Right hindlimb (tissue), 1 donor: Measurements from ENCODE around the gene OSCAR.

ENCODE experiments used
- DNase-seq: peaks from one replicate; pipeline ENCODE4 v3.0.0-alpha.2; 2018

OSCAR gene

DNA sequence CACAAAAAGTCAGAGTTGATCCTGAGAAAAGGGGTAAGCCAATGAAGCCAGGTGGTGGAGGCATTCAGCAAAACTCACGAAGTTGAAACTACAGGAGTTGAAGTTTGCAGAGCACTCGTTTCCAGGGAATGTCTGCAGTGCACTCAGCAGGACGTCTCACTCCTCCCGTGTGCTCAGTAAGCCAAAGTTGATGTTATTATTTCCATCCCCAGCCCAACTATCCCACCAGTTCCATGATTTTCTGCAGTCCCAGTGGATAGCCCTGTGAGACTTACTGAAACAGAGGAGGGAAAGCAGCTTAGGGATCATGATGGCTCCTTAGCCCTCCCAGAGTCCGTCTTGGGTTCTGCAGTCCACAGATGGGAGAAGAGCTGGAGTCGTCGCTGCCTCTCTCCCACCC is 19.6 kb downstream of the OSCAR start, which contains the start of gene TARM1:
TARM1 (minus strand) TSS at position 334 of the 400 bp plus-strand sequence; CDS start at position 309, 25 bp downstream.
- no peak for DNase-seq

- no peak for DNase-seq
Observed at GRCh38 chr19:54077334-54077733, 23.3 kb downstream of the OSCAR start.

DNA sequence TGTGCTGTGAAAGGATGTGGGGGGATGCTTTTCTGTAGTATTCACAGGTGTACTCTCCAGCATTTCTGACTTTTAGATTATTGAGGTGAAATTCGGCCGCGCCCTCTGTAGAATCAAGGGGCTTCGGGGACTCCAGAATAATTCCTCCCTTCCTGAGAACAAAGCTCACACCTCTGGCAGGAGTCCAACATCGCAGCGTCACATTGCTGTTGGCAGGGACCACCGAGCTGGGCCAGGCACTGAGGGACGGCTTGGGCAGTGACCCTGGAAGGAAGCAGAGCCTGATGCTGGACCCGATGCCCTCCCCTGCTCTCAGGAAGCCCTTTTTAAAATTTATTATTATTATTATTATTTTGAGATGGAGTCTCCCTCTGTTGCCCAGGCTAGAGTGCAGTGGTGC is 25.8 kb downstream of the OSCAR start:
- DNase-seq = no peak

DNA sequence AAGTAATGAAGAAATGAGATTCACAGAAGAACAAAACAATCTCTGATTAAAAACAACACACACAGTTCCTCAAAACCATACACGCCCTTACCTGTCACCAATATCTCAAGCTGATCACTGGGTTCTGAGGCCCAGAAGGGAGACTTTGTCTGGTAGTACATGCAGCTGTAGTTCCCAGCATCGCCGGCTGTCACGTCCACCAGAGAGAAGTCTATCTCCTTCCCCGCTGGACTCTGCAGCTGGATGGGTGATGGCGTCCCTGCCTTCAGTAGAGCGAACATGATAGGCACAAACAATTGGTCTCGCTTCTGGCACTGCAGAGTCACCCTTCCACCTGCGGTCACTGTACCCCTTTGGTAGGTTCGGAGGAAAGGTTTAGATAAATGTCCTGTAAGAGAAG is 26.8 kb downstream of the OSCAR start:
- DNase-seq = no peak

DNA sequence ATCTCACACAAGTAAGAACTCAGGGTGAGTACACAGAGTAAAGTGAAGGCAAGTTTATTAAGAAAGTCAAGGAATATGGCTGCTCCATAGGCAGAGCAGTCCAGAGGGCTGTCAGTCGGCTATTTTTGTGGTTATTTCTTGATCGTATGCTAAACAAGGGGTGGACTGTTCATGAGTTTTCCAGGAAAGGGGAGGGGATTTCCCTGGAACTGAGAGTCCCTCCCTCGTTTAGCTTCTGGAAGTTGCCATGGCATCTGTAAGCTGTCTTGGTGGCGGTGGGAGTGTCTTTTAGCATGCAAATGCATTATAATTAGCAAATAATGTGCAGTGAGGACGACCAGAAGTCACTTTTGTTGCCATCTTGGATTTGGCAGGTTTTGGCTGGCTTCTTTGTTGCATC is 31.1 kb downstream of the OSCAR start:
- DNase-seq = no peak

- DNase-seq = no peak
Observed at GRCh38 chr19:54063350-54064116, 37.1 kb downstream of the OSCAR start, which contains the start of gene VSTM1. Gene VSTM1, minus strand, starts transcription at chr19:54063897. Its CDS starts 120 bp downstream, at chr19:54063777.

DNA sequence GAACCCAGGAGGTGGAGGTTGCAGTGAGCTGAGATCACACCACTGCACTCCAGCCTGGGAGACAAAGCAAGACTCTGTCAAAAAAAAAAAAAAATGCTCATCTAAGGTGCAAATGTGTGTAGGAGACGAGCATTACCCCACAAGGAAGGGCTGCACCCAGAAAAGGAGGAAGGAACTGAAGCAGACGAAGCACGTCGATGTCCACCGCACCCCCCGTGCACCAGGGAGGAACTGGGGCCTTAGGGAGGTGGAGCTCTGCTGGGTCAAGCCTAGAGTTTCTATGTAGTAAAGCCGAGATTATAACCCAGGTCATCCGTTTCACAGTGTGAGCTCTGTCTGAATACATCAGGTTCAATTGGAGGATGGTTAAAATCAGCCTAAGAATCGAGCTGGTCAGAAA is 38.0 kb downstream of the OSCAR start:
- no peak for DNase-seq

DNA sequence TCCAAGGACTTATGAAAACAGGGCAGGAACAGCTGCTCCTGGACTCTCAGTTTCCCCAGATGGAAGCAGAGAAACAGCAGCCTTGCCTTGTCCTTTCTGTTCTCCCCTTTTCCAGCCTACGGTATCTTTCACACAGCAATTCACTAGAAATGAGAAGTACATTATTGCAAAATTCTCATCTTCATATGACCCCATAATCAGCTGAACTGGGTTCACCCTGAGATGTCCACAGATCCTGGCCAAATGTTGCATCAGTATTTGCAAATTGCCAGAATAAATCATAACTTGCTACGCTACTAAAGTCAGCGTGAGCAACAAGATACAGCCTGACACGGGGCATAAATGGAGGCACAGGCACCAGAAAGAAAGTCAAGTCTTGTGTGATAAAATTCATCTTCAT is 53.0 kb downstream of the OSCAR start:
- DNase-seq = no peak

GRCh38 chr19:54045771-54046170 is 54.8 kb downstream of the OSCAR start:
- no peak for DNase-seq
